HG02678 (cell line): ENCODE results near the gene PIGR.
A peak's percentile ranks its signal among the peaks of the same experiment; 100 is the strongest.

Experiments used
- ATAC-seq: cut with Tn5 transposase; IDR thresholded peaks from one replicate; pipeline ENCODE4 v1.9.1; 2021; ENCODE audit warnings: mild to moderate bottlenecking, moderate library complexity; ENCODE audit not compliant: unreplicated experiment

The PIGR gene

GRCh38 chr1:206961668-206962067 is 15.4 kb upstream of the PIGR start:
- no peak for ATAC-seq

GRCh38 chr1:206960676-206961386 is 14.6 kb upstream of the PIGR start:
- no peak for ATAC-seq

- ATAC-seq = no peak
Measured at GRCh38 chr1:206958144-206958543, 11.9 kb upstream of the PIGR start.

- ATAC-seq = no peak
Measured at GRCh38 chr1:206957639-206958038, 11.4 kb upstream of the PIGR start.

- ATAC-seq = peak; percentile 41
Measured at GRCh38 chr1:206955476-206956451, 9.5 kb upstream of the PIGR start.

- no peak for ATAC-seq
Measured at GRCh38 chr1:206954459-206955342, 8.4 kb upstream of the PIGR start.

GRCh38 chr1:206953626-206954025 is 7.4 kb upstream of the PIGR start:
- no peak for ATAC-seq

GRCh38 chr1:206953126-206953525 is 6.9 kb upstream of the PIGR start:
- no peak for ATAC-seq

- no peak for ATAC-seq
Measured at GRCh38 chr1:206952171-206952570, 5.9 kb upstream of the PIGR start.

GRCh38 chr1:206951318-206952100 is 5.2 kb upstream of the PIGR start:
- no peak for ATAC-seq

- no peak for ATAC-seq
Measured at GRCh38 chr1:206949641-206950040, 3.4 kb upstream of the PIGR start.

- no peak for ATAC-seq
Measured at GRCh38 chr1:206949208-206949607, 2.9 kb upstream of the PIGR start.

GRCh38 chr1:206947255-206947654 is 989 bp upstream of the PIGR start:
- ATAC-seq = no peak

GRCh38 chr1:206945779-206946178 is 487 bp downstream of the PIGR start:
- ATAC-seq = no peak

- no peak for ATAC-seq
Measured at GRCh38 chr1:206944703-206945102, 1.6 kb downstream of the PIGR start.

- ATAC-seq = no peak
Measured at GRCh38 chr1:206941766-206942418, 4.4 kb downstream of the PIGR start.

- no peak for ATAC-seq
Measured at GRCh38 chr1:206940588-206940936, 5.7 kb downstream of the PIGR start.

- no peak for ATAC-seq
Measured at GRCh38 chr1:206939841-206940587, 6.3 kb downstream of the PIGR start.

GRCh38 chr1:206939131-206939530 is 7.1 kb downstream of the PIGR start:
- no peak for ATAC-seq
